ENCODE measurements around the gene ASTN2.

- TF ChIP-seq GATA3 (IDR thresholded peaks at IDR 0.05; ENCODE audit: low read depth, low read length), result no peak
- no peak for TF ChIP-seq GATA2 (IDR thresholded peaks at IDR 0.05; ENCODE audit: low read depth, low read length)
Measured at GRCh38 chr9:116700882-116701865, 713.7 kb downstream of the ASTN2 start.

All from SH-SY5Y (cell line).